Tibial artery (tissue), 4 donors: ENCODE data around the gene GOLGA5.
"Not testable (repeated sequence)": the region's sequence is repeated elsewhere in the genome, so short reads cannot be mapped to it uniquely, and the experiment has no call there.

Experiments used
- DNase-seq, 2 donors: peaks; one replicate each; pipeline ENCODE4 v3.0.0-alpha.2; 2019
- H3K27ac ChIP-seq, 2 donors: fragments of 200-600 bp; sonication (generic) in 1 of 2; 1 replicate in 1 of 2; 2 replicates in 1 of 2; pipeline ENCODE4 v1.5.1; 2018 to 2019; ENCODE audit warnings: mild to moderate bottlenecking in 1 of 2
- H3K27me3 ChIP-seq, 2 donors: fragments of 200-600 bp; sonication (generic) in 1 of 2; one replicate each; pipeline versions ENCODE4 v1.5.1 to v1.6.0; 2016 to 2019
- H3K36me3 ChIP-seq, 3 donors: fragments of 200-600 bp; sonication (generic) in 2 of 3; one replicate each; pipeline ENCODE4 v1.5.1; 2016 to 2019; ENCODE audit warnings: mild to moderate bottlenecking in 2 of 3
- H3K4me1 ChIP-seq, 4 donors: fragments of 200-600 bp; sonication (generic) in 2 of 4; 1 replicate in 3 of 4; 2 replicates in 1 of 4; pipeline ENCODE4 v1.5.1; 2016 to 2019
- H3K4me3 ChIP-seq, 2 donors: fragments of 200-600 bp; sonication (generic) in 1 of 2; 1 replicate in 1 of 2; 2 replicates in 1 of 2; pipeline ENCODE4 v1.5.1; 2018 to 2019; ENCODE audit warnings: mild to moderate bottlenecking in 2 of 2
- H3K9me3 ChIP-seq, 3 donors: fragments of 200-600 bp; sonication (generic) in 1 of 3; one replicate each; pipeline ENCODE4 v1.5.1; 2016 to 2019
- CTCF ChIP-seq, 2 experiments: fragments of 200-600 bp in 1 of 2; fragments of 450-650 bp in 1 of 2; IDR thresholded peaks; one replicate each; pipeline ENCODE4 v1.5.1; 2017 to 2019; ENCODE audit warnings: antibody characterized with exemption in 2 of 2, mild to moderate bottlenecking in 1 of 2, moderate library complexity in 1 of 2
- intact Hi-C: fragments of 100-400 bp; cut with DNase I; formaldehyde crosslinking; loops from one replicate; pipeline ENCODE4 v1.15.0; 2023; ENCODE audit warnings: low total_unique reads

GOLGA5 gene

GRCh38 chr14:92774572-92774971 is 19.5 kb upstream of the GOLGA5 start:
- H3K27ac ChIP-seq: no peak overlapping the region
- no peaks in the 10 kb centered on the region for H3K27me3 ChIP-seq
- intact Hi-C loops: no loop called here
- TF ChIP-seq CTCF (IDR thresholded peaks at IDR 0.05): no peak
- H3K4me1 ChIP-seq: no peaks in the 10 kb centered on the region
- no peak for DNase-seq
- no peak overlapping the region for H3K4me3 ChIP-seq
- no peaks in the 10 kb centered on the region for H3K36me3 ChIP-seq
- no peaks in the 10 kb centered on the region for H3K9me3 ChIP-seq

- DNase-seq, H3K36me3 ChIP-seq, H3K27ac ChIP-seq, H3K27me3 ChIP-seq, H3K4me3 ChIP-seq, H3K9me3 ChIP-seq, intact Hi-C loops, H3K4me1 ChIP-seq: not testable (repeated sequence)
Observed at GRCh38 chr14:92775292-92775691, 18.8 kb upstream of the GOLGA5 start.

GRCh38 chr14:92778868-92779565 is 15.1 kb upstream of the GOLGA5 start:
- intact Hi-C loops, H3K36me3 ChIP-seq, H3K27ac ChIP-seq: not testable (repeated sequence)

GRCh38 chr14:92780444-92781232 is 13.5 kb upstream of the GOLGA5 start:
- H3K4me1 ChIP-seq: peaks cover 0 to 5% (median under 1%) of the 10 kb centered on the region in 4 donors
- intact Hi-C loops: no loop called here
- no peak overlapping the region for H3K27ac ChIP-seq
- H3K27me3 ChIP-seq: no peaks in the 10 kb centered on the region
- H3K4me3 ChIP-seq: no peak overlapping the region
- no peak for TF ChIP-seq CTCF (IDR thresholded peaks at IDR 0.05)
- H3K9me3 ChIP-seq: no peaks in the 10 kb centered on the region
- DNase-seq: no peak
- H3K36me3 ChIP-seq: no peaks in the 10 kb centered on the region

More at GRCh38 chr14:92778868-92779565, 15.1 kb upstream of the GOLGA5 start:
- not testable (repeated sequence) for H3K27me3 ChIP-seq, H3K9me3 ChIP-seq, H3K4me3 ChIP-seq, DNase-seq, H3K4me1 ChIP-seq

- Histone ChIP-seq H3K4me1 (peaks cover 0 to 5% (median 2%) of the 10 kb centered on the region in 4 donors), H3K27ac (no peak overlapping the region), H3K36me3 (no peaks in the 10 kb centered on the region), H3K9me3 (no peaks in the 10 kb centered on the region), H3K27me3 (no peaks in the 10 kb centered on the region), H3K4me3 (no peak overlapping the region)
- no peak for DNase-seq
- no peak for TF ChIP-seq CTCF (IDR thresholded peaks at IDR 0.05)
- intact Hi-C loops: no loop called here
Observed at GRCh38 chr14:92781350-92781749, 12.8 kb upstream of the GOLGA5 start.

GRCh38 chr14:92783813-92784431 is 10.2 kb upstream of the GOLGA5 start:
- Histone ChIP-seq H3K27me3 (no peaks in the 10 kb centered on the region), H3K27ac (no peak overlapping the region), H3K9me3 (peaks cover 0 to 6% (median 0%) of the 10 kb centered on the region in 3 donors), H3K4me1 (peaks cover 0 to 5% (median 2%) of the 10 kb centered on the region in 4 donors), H3K36me3 (no peaks in the 10 kb centered on the region), H3K4me3 (no peak overlapping the region)
- intact Hi-C loops: loop anchor here (2.0 kb wide), 1 partner anchor 69 kb away; no protein-coding TSS in a partner anchor
- DNase-seq: peak in 1 of 2 donors; percentile 25
- peak; percentile 51 to 72 for TF ChIP-seq CTCF (IDR thresholded peaks at IDR 0.05)
